Liver (tissue), 3 donors: ENCODE data around the gene IGF1.

ENCODE experiments used
- FOXA1 ChIP-seq: IDR thresholded peaks from 2 replicates; pipeline ENCODE4 v1.6.1; 2016; ENCODE audit warnings: antibody characterized with exemption
- TAF1 ChIP-seq: conservative IDR thresholded peaks from 2 replicates; pipeline ENCODE4 v1.6.1; 2016; ENCODE audit warnings: antibody characterized with exemption, mild to moderate bottlenecking
- YY1 ChIP-seq: IDR thresholded peaks from 2 replicates; pipeline ENCODE4 v1.6.1; 2016; ENCODE audit warnings: antibody characterized with exemption, mild to moderate bottlenecking
- TF ChIP-seq, protein P1 (sequence below): IDR thresholded peaks from 2 replicates; pipeline ENCODE4 v1.6.1; 2016; ENCODE audit warnings: antibody characterized with exemption
- TF ChIP-seq, protein P2 (sequence below): fragments of 150-350 bp; IDR thresholded peaks from 2 replicates; pipeline ENCODE4 v1.5.1; 2017; ENCODE audit warnings: improper control_type of control experiment, low read depth, low read length; ENCODE audit not compliant: missing input control
- donor health status: healthy.
- donor health status: healthy.

DNA sequence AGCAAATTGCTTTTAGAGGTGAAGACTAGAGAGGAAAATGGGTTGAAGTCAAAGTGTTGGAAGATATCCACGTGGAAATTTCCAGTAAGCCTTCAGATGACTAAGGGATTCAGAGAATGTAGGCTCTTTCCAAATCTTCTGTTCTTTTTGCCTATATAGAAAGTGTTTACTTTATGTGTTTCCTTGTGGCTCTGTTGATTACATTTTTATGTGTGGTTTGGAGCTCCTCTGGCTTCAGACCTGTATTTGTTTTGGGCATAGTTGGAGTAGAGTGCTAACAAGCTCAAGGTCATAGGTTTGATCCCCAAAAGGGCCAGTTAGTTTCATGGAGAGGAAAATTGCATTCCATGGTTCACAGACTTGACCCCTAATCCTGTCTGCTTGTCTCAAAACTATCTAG, 91.9 kb downstream of the IGF1 start:
- TF ChIP-seq, protein P1, sequence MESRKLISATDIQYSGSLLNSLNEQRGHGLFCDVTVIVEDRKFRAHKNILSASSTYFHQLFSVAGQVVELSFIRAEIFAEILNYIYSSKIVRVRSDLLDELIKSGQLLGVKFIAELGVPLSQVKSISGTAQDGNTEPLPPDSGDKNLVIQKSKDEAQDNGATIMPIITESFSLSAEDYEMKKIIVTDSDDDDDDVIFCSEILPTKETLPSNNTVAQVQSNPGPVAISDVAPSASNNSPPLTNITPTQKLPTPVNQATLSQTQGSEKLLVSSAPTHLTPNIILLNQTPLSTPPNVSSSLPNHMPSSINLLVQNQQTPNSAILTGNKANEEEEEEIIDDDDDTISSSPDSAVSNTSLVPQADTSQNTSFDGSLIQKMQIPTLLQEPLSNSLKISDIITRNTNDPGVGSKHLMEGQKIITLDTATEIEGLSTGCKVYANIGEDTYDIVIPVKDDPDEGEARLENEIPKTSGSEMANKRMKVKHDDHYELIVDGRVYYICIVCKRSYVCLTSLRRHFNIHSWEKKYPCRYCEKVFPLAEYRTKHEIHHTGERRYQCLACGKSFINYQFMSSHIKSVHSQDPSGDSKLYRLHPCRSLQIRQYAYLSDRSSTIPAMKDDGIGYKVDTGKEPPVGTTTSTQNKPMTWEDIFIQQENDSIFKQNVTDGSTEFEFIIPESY, result no peak
- no peak for TF ChIP-seq TAF1
- TF ChIP-seq, protein P2, sequence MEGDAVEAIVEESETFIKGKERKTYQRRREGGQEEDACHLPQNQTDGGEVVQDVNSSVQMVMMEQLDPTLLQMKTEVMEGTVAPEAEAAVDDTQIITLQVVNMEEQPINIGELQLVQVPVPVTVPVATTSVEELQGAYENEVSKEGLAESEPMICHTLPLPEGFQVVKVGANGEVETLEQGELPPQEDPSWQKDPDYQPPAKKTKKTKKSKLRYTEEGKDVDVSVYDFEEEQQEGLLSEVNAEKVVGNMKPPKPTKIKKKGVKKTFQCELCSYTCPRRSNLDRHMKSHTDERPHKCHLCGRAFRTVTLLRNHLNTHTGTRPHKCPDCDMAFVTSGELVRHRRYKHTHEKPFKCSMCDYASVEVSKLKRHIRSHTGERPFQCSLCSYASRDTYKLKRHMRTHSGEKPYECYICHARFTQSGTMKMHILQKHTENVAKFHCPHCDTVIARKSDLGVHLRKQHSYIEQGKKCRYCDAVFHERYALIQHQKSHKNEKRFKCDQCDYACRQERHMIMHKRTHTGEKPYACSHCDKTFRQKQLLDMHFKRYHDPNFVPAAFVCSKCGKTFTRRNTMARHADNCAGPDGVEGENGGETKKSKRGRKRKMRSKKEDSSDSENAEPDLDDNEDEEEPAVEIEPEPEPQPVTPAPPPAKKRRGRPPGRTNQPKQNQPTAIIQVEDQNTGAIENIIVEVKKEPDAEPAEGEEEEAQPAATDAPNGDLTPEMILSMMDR, result no peak
- no peak for TF ChIP-seq YY1
- no peak for TF ChIP-seq FOXA1
